Measurements from ENCODE around the gene CARD19.

Gene CARD19

GRCh38 chr9:93059011-93059714 is 36.9 kb upstream of the CARD19 start:
- Histone ChIP-seq H3K27me3 (ENCODE audit: low read depth) (no peaks in the 10 kb centered on the region), H3K36me3 (replicated peaks) (no peaks in the 10 kb centered on the region), H3K4me3 (peak overlapping the region; percentile 41), H3K4me1 (peaks cover 10% of the 10 kb centered on the region), H3K9me3 (no peaks in the 10 kb centered on the region)
- in situ Hi-C loops (cut with MboI; ENCODE audit: low sequenced_read_pairs) = no loop called here
- peak in 1 of 2 experiments; percentile 23 for DNase-seq (ENCODE audit: low spot score in 2 of 2)

- H3K9me3 ChIP-seq = no peaks in the 10 kb centered on the region
- H3K4me1 ChIP-seq = peaks cover 10% of the 10 kb centered on the region
- DNase-seq (ENCODE audit: low spot score in 2 of 2) = peak; percentile 45 to 56
- in situ Hi-C loops (cut with MboI; ENCODE audit: low sequenced_read_pairs) = no loop called here
- peak overlapping the region; percentile 41 for H3K4me3 ChIP-seq
- H3K36me3 ChIP-seq (replicated peaks) = no peaks in the 10 kb centered on the region
- H3K27me3 ChIP-seq (ENCODE audit: low read depth) = no peaks in the 10 kb centered on the region
These were observed 36.1 kb upstream of the CARD19 start for GRCh38 chr9:93059715-93060578.

- H3K9me3 ChIP-seq = no peaks in the 10 kb centered on the region
- H3K4me1 ChIP-seq = peaks cover 10% of the 10 kb centered on the region
- H3K4me3 ChIP-seq = no peak overlapping the region
- in situ Hi-C loops (cut with MboI; ENCODE audit: low sequenced_read_pairs) = no loop called here
- H3K27me3 ChIP-seq (ENCODE audit: low read depth) = no peaks in the 10 kb centered on the region
- no peak for DNase-seq (ENCODE audit: low spot score in 2 of 2)
- H3K36me3 ChIP-seq (replicated peaks) = no peaks in the 10 kb centered on the region
These were observed 35.2 kb upstream of the CARD19 start for GRCh38 chr9:93060746-93061259.

GRCh38 chr9:93061260-93061751 is 34.7 kb upstream of the CARD19 start:
- no peaks in the 10 kb centered on the region for H3K9me3 ChIP-seq

GRCh38 chr9:93061791-93062763 is 33.9 kb upstream of the CARD19 start:
- in situ Hi-C loops (cut with MboI; ENCODE audit: low sequenced_read_pairs) = no loop called here
- Histone ChIP-seq H3K9me3 (no peaks in the 10 kb centered on the region), H3K36me3 (replicated peaks) (no peaks in the 10 kb centered on the region), H3K27me3 (ENCODE audit: low read depth) (no peaks in the 10 kb centered on the region), H3K4me1 (peaks cover 10% of the 10 kb centered on the region), H3K4me3 (no peak overlapping the region)
- no peak for DNase-seq (ENCODE audit: low spot score in 2 of 2)

More at GRCh38 chr9:93061260-93061751, 34.7 kb upstream of the CARD19 start:
- H3K36me3 ChIP-seq (replicated peaks) = no peaks in the 10 kb centered on the region
- no peaks in the 10 kb centered on the region for H3K27me3 ChIP-seq (ENCODE audit: low read depth)
- in situ Hi-C loops (cut with MboI; ENCODE audit: low sequenced_read_pairs) = no loop called here
- H3K4me3 ChIP-seq = no peak overlapping the region
- H3K4me1 ChIP-seq = peaks cover 10% of the 10 kb centered on the region
- no peak for DNase-seq (ENCODE audit: low spot score in 2 of 2)

- in situ Hi-C loops (cut with MboI; ENCODE audit: low sequenced_read_pairs) = no loop called here
- Histone ChIP-seq H3K4me3 (no peak overlapping the region), H3K36me3 (replicated peaks) (no peaks in the 10 kb centered on the region), H3K9me3 (no peaks in the 10 kb centered on the region), H3K4me1 (peaks cover 6% of the 10 kb centered on the region), H3K27me3 (ENCODE audit: low read depth) (no peaks in the 10 kb centered on the region)
- DNase-seq (ENCODE audit: low spot score in 2 of 2) = no peak
These were observed 31.5 kb upstream of the CARD19 start for GRCh38 chr9:93064392-93065134.

GRCh38 chr9:93065135-93065720 is 30.8 kb upstream of the CARD19 start:
- Histone ChIP-seq H3K27me3 (ENCODE audit: low read depth) (no peaks in the 10 kb centered on the region), H3K4me1 (no peaks in the 10 kb centered on the region), H3K9me3 (no peaks in the 10 kb centered on the region), H3K4me3 (no peak overlapping the region), H3K36me3 (replicated peaks) (no peaks in the 10 kb centered on the region)
- in situ Hi-C loops (cut with MboI; ENCODE audit: low sequenced_read_pairs) = no loop called here
- no peak for DNase-seq (ENCODE audit: low spot score in 2 of 2)

- Histone ChIP-seq H3K9me3 (no peaks in the 10 kb centered on the region), H3K4me1 (no peaks in the 10 kb centered on the region), H3K4me3 (no peak overlapping the region), H3K27me3 (ENCODE audit: low read depth) (no peaks in the 10 kb centered on the region), H3K36me3 (replicated peaks) (no peaks in the 10 kb centered on the region)
- in situ Hi-C loops (cut with MboI; ENCODE audit: low sequenced_read_pairs) = no loop called here
- no peak for DNase-seq (ENCODE audit: low spot score in 2 of 2)
These were observed 28.9 kb upstream of the CARD19 start for GRCh38 chr9:93066978-93067603.

- Histone ChIP-seq H3K9me3 (no peaks in the 10 kb centered on the region), H3K27me3 (ENCODE audit: low read depth) (no peaks in the 10 kb centered on the region), H3K4me3 (no peak overlapping the region), H3K36me3 (replicated peaks) (no peaks in the 10 kb centered on the region), H3K4me1 (no peaks in the 10 kb centered on the region)
- in situ Hi-C loops (cut with MboI; ENCODE audit: low sequenced_read_pairs) = no loop called here
- no peak for DNase-seq (ENCODE audit: low spot score in 2 of 2)
These were observed 27.1 kb upstream of the CARD19 start for GRCh38 chr9:93068956-93069355.

GRCh38 chr9:93071464-93071863 is 24.6 kb upstream of the CARD19 start:
- no peaks in the 10 kb centered on the region for H3K36me3 ChIP-seq (replicated peaks)
- DNase-seq (ENCODE audit: low spot score in 2 of 2) = peak; percentile 21 to 76
- H3K4me1 ChIP-seq = no peaks in the 10 kb centered on the region
- no peak overlapping the region for H3K4me3 ChIP-seq
- in situ Hi-C loops (cut with MboI; ENCODE audit: low sequenced_read_pairs) = no loop called here
- no peaks in the 10 kb centered on the region for H3K27me3 ChIP-seq (ENCODE audit: low read depth)
- H3K9me3 ChIP-seq = no peaks in the 10 kb centered on the region

GRCh38 chr9:93072383-93072795 is 23.6 kb upstream of the CARD19 start:
- Histone ChIP-seq H3K9me3 (no peaks in the 10 kb centered on the region), H3K27me3 (ENCODE audit: low read depth) (no peaks in the 10 kb centered on the region), H3K4me1 (no peaks in the 10 kb centered on the region), H3K4me3 (no peak overlapping the region), H3K36me3 (replicated peaks) (no peaks in the 10 kb centered on the region)
- in situ Hi-C loops (cut with MboI; ENCODE audit: low sequenced_read_pairs) = no loop called here
- DNase-seq (ENCODE audit: low spot score in 2 of 2) = no peak
